ENCODE results near the gene SSBP4. TPM values are rescaled to one million over a fixed set of nuclear protein-coding genes. Genes with fewer than 3 reads are reported as not detected.

Gene SSBP4
- total and polyA plus RNA-seq, 9 of the 15 experiments (the other 6 are each of a cell fraction or from before 2014, with no cell fraction given) = 1.1 to 189 (median 39.0) TPM

- TF ChIP-seq PATZ1 (CRISPR knock-in tag; IDR thresholded peaks at IDR 0.05; ENCODE audit: borderline replicate concordance) (no peak), YBX1 (IDR thresholded peaks at IDR 0.05) (no peak), RBM25 (IDR thresholded peaks at IDR 0.05; ENCODE audit: low read depth, low read length, severe bottlenecking) (peak; percentile 65), POLR3A (IDR thresholded peaks at IDR 0.05; ENCODE audit: borderline replicate concordance, extremely low read depth, insufficient read depth, insufficient read length) (no peak), PCBP1 (IDR thresholded peaks at IDR 0.05; ENCODE audit: low read depth, low read length, poor library complexity, severe bottlenecking) (peak; percentile 21), HEY1 (CRISPR knock-in tag; IDR thresholded peaks at IDR 0.05; ENCODE audit: borderline replicate concordance) (no peak), SAFB (IDR thresholded peaks at IDR 0.05; ENCODE audit: borderline replicate concordance, low read depth, low read length) (peak; percentile 44; the same call in 1 of the 2 replicates), MAFG (tag; conservative IDR thresholded peaks at IDR 0.05) (no peak), ZNF316 (IDR thresholded peaks at IDR 0.05) (no peak), RBFOX2 (IDR thresholded peaks at IDR 0.05; ENCODE audit: low read depth, low read length) (peak; percentile 72), U2AF1 (optimal IDR thresholded peaks at IDR 0.05; ENCODE audit: low read depth, low read length) (peak; percentile 40), BRF1 (IDR thresholded peaks at IDR 0.05; ENCODE audit: borderline replicate concordance, extremely low read depth, insufficient read length) (no peak), JUND (IDR thresholded peaks at IDR 0.05; ENCODE audit: borderline replicate concordance, low read depth, low read length) (no peak), JUND (tag; IDR thresholded peaks at IDR 0.05; ENCODE audit: borderline replicate concordance, low read depth, low read length) (no peak), DEAF1 (CRISPR knock-in tag; IDR thresholded peaks at IDR 0.05) (no peak), ZNF280A (IDR thresholded peaks at IDR 0.05; ENCODE audit: low read depth, partially characterized antibody) (no peak), FOXP4 (CRISPR knock-in tag; IDR thresholded peaks at IDR 0.05; ENCODE audit: borderline replicate concordance) (0 out of 2 replicates have a peak, but pooled peaks have one; percentile 61), SAP30 (IDR thresholded peaks at IDR 0.05; ENCODE audit: borderline replicate concordance, insufficient read depth, low read depth, low read length, poor library complexity, severe bottlenecking) (peak; percentile 59), PCBP2 (IDR thresholded peaks at IDR 0.05; ENCODE audit: low read depth, low read length, poor library complexity, severe bottlenecking) (no peak)
These were observed 682 bp downstream of the SSBP4 start (continued) for GRCh38 chr19:18419699-18420460.

Data from K562 (cell line).